ENCODE data around the gene HES1. TPM values are rescaled to one million over a fixed set of nuclear protein-coding genes. Genes with fewer than 3 reads are reported as not detected.

HES1 gene
- total and polyA plus RNA-seq, 9 of the 15 experiments (the other 6 are each of a cell fraction or from before 2014, with no cell fraction given): 3.4 to 37.0 (median 19.3) TPM

GRCh38 chr3:194134231-194134756 lies 1.7 kb upstream of the HES1 start (continued):
- no peak for TF ChIP-seq RBM17 (IDR thresholded peaks at IDR 0.05; ENCODE audit: borderline replicate concordance, low read depth, low read length)
- TF ChIP-seq, protein P1, sequence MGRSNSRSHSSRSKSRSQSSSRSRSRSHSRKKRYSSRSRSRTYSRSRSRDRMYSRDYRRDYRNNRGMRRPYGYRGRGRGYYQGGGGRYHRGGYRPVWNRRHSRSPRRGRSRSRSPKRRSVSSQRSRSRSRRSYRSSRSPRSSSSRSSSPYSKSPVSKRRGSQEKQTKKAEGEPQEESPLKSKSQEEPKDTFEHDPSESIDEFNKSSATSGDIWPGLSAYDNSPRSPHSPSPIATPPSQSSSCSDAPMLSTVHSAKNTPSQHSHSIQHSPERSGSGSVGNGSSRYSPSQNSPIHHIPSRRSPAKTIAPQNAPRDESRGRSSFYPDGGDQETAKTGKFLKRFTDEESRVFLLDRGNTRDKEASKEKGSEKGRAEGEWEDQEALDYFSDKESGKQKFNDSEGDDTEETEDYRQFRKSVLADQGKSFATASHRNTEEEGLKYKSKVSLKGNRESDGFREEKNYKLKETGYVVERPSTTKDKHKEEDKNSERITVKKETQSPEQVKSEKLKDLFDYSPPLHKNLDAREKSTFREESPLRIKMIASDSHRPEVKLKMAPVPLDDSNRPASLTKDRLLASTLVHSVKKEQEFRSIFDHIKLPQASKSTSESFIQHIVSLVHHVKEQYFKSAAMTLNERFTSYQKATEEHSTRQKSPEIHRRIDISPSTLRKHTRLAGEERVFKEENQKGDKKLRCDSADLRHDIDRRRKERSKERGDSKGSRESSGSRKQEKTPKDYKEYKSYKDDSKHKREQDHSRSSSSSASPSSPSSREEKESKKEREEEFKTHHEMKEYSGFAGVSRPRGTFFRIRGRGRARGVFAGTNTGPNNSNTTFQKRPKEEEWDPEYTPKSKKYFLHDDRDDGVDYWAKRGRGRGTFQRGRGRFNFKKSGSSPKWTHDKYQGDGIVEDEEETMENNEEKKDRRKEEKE (IDR thresholded peaks at IDR 0.05; ENCODE audit: borderline replicate concordance in 1 of 2, control insufficient read depth in 1 of 2, low read depth in 2 of 2, low read length in 1 of 2): no peak
- no peak for TF ChIP-seq ETV5 (CRISPR knock-in tag; IDR thresholded peaks at IDR 0.05; ENCODE audit: low read depth)
- no peak for TF ChIP-seq SIN3A (IDR thresholded peaks at IDR 0.05; ENCODE audit: borderline replicate concordance in 2 of 2, control insufficient read depth in 1 of 2, low read depth in 2 of 2, low read length in 2 of 2)
- no peak for TF ChIP-seq ZNF444 (CRISPR knock-in tag; IDR thresholded peaks at IDR 0.05)
- no peak for TF ChIP-seq NCOA1 (IDR thresholded peaks at IDR 0.05; ENCODE audit: low read depth)
- TF ChIP-seq CREM (IDR thresholded peaks at IDR 0.05; ENCODE audit: low read depth): peak; percentile 4; the same call in 1 of the 2 replicates
- no peak for TF ChIP-seq SIN3B (IDR thresholded peaks at IDR 0.05; ENCODE audit: low read depth)
- no peak for TF ChIP-seq ZNF124 (CRISPR knock-in tag; IDR thresholded peaks at IDR 0.05)
- TF ChIP-seq ZNF311 (CRISPR knock-in tag; IDR thresholded peaks at IDR 0.05): no peak
- TF ChIP-seq NCOR1 (IDR thresholded peaks at IDR 0.05): no peak
- TF ChIP-seq GATAD2A (IDR thresholded peaks at IDR 0.05): no peak
- peak in 1 of 2 experiments; percentile 24; a peak in 1 of 4 replicates for TF ChIP-seq RCOR1 (IDR thresholded peaks at IDR 0.05; ENCODE audit: borderline replicate concordance in 1 of 2, low read depth in 2 of 2, low read length in 2 of 2)
- no peak for TF ChIP-seq GATA2 (CRISPR knock-in tag; IDR thresholded peaks at IDR 0.05)
- TF ChIP-seq, protein P2, sequence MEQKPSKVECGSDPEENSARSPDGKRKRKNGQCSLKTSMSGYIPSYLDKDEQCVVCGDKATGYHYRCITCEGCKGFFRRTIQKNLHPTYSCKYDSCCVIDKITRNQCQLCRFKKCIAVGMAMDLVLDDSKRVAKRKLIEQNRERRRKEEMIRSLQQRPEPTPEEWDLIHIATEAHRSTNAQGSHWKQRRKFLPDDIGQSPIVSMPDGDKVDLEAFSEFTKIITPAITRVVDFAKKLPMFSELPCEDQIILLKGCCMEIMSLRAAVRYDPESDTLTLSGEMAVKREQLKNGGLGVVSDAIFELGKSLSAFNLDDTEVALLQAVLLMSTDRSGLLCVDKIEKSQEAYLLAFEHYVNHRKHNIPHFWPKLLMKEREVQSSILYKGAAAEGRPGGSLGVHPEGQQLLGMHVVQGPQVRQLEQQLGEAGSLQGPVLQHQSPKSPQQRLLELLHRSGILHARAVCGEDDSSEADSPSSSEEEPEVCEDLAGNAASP (IDR thresholded peaks at IDR 0.05): no peak
- TF ChIP-seq RAD21 (CRISPR knock-in tag; conservative IDR thresholded peaks at IDR 0.05 in 1 of 2, IDR thresholded peaks at IDR 0.05 in 1 of 2): 0 out of 4 replicates have a peak, but pooled peaks of 1 of the 2 experiments have one; percentile 10
- no peak for TF ChIP-seq MTA2 (IDR thresholded peaks at IDR 0.05; ENCODE audit: low read depth)
- TF ChIP-seq CAMTA2 (CRISPR knock-in tag; conservative IDR thresholded peaks at IDR 0.05): no peak
- TF ChIP-seq, protein P3, sequence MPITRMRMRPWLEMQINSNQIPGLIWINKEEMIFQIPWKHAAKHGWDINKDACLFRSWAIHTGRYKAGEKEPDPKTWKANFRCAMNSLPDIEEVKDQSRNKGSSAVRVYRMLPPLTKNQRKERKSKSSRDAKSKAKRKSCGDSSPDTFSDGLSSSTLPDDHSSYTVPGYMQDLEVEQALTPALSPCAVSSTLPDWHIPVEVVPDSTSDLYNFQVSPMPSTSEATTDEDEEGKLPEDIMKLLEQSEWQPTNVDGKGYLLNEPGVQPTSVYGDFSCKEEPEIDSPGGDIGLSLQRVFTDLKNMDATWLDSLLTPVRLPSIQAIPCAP (CRISPR knock-in tag; IDR thresholded peaks at IDR 0.05; ENCODE audit: borderline replicate concordance): no peak
- TF ChIP-seq, protein P4, sequence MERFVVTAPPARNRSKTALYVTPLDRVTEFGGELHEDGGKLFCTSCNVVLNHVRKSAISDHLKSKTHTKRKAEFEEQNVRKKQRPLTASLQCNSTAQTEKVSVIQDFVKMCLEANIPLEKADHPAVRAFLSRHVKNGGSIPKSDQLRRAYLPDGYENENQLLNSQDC (CRISPR knock-in tag; IDR thresholded peaks at IDR 0.05): no peak
- no peak for TF ChIP-seq TAL1 (IDR thresholded peaks at IDR 0.05)
- no peak for TF ChIP-seq BMI1 (IDR thresholded peaks at IDR 0.05; ENCODE audit: low read length)
- TF ChIP-seq CHD1 (IDR thresholded peaks at IDR 0.05; ENCODE audit: low read length): no peak
- no peak for TF ChIP-seq SRSF3 (IDR thresholded peaks at IDR 0.05; ENCODE audit: insufficient read depth, low read length)
- TF ChIP-seq RAD51 (IDR thresholded peaks at IDR 0.05; ENCODE audit: borderline replicate concordance, low read depth): no peak
- TF ChIP-seq TARDBP (IDR thresholded peaks at IDR 0.05): no peak
